Neural progenitor cell (in vitro differentiated cells): ENCODE data around the gene ZDHHC11. TPM values are rescaled to one million over a fixed set of nuclear protein-coding genes. Genes with fewer than 3 reads are reported as not detected.

ENCODE experiments used
- DNase-seq: peaks from one replicate; pipeline ENCODE4 v3.0.0-alpha.2; 2016; ENCODE audit warnings: low spot score
- H2AFZ ChIP-seq: fragments of 200-600 bp; sonication (generic); replicated peaks from 2 replicates; pipeline ENCODE4 v1.6.1; 2016; ENCODE audit warnings: antibody characterized with exemption
- H3F3A ChIP-seq: fragments of 200-600 bp; sonication (generic); 2 replicates; pipeline ENCODE4 v1.6.1; 2016; ENCODE audit warnings: antibody characterized with exemption, low read depth
- H3K27ac ChIP-seq: fragments of 200-600 bp; sonication (generic); 2 replicates; pipeline ENCODE4 v1.5.1; 2016; ENCODE audit warnings: mild to moderate bottlenecking
- H3K27me3 ChIP-seq: fragments of 200-600 bp; sonication (generic); 2 replicates; pipeline ENCODE4 v1.6.1; 2016; ENCODE audit warnings: mild to moderate bottlenecking, moderate library complexity
- H3K36me3 ChIP-seq: fragments of 200-600 bp; sonication (generic); 2 replicates; pipeline ENCODE4 v1.5.1; 2016
- H3K4me1 ChIP-seq: fragments of 200-600 bp; sonication (generic); 2 replicates; pipeline ENCODE4 v1.6.1; 2016; ENCODE audit warnings: mixed run types
- H3K4me2 ChIP-seq: fragments of 200-600 bp; sonication (generic); 2 replicates; pipeline ENCODE4 v1.6.1; 2016
- H3K4me3 ChIP-seq: fragments of 200-600 bp; sonication (generic); 2 replicates; pipeline ENCODE4 v1.5.1; 2016
- H3K79me2 ChIP-seq: fragments of 200-600 bp; sonication (generic); 2 replicates; pipeline ENCODE4 v1.6.1; 2016; ENCODE audit warnings: low read depth
- H3K9ac ChIP-seq: fragments of 200-600 bp; sonication (generic); 2 replicates; pipeline ENCODE4 v1.6.1; 2016
- H3K9me3 ChIP-seq: fragments of 200-600 bp; sonication (generic); 2 replicates; pipeline ENCODE4 v1.5.1; 2016; ENCODE audit warnings: low read depth
- H4K20me1 ChIP-seq: fragments of 200-600 bp; sonication (generic); 2 replicates; pipeline ENCODE4 v1.6.1; 2016; ENCODE audit warnings: low read depth
- H3K27ac Mint-ChIP-seq: 3 replicates; pipeline ENCODE4 v1.8.0; 2021; ENCODE audit warnings: mixed read lengths
- H3K27me3 Mint-ChIP-seq: 2 replicates; pipeline ENCODE4 v1.8.0; 2022; ENCODE audit warnings: low read depth, mild to moderate bottlenecking, inconsistent platforms, moderate library complexity, mixed read lengths; ENCODE audit not compliant: insufficient read depth
- H3K36me3 Mint-ChIP-seq: 3 replicates; pipeline ENCODE4 v1.8.0; 2021; ENCODE audit warnings: mixed read lengths
- H3K4me1 Mint-ChIP-seq: 3 replicates; pipeline ENCODE4 v1.8.0; 2021; ENCODE audit warnings: mixed read lengths
- H3K4me3 Mint-ChIP-seq: 3 replicates; pipeline ENCODE4 v1.8.0; 2021; ENCODE audit warnings: mild to moderate bottlenecking, moderate library complexity, mixed read lengths
- H3K9me3 Mint-ChIP-seq: 3 replicates; pipeline ENCODE4 v1.8.0; 2020; ENCODE audit warnings: mixed read lengths
- EZH2 ChIP-seq: fragments of 200-600 bp; sonication (generic); IDR thresholded peaks from 2 replicates; pipeline ENCODE4 v1.6.1; 2017; ENCODE audit warnings: antibody characterized with exemption, mild to moderate bottlenecking, moderate library complexity
- EZH2phosphoT487 ChIP-seq: fragments of 200-600 bp; sonication (generic); IDR thresholded peaks from 2 replicates; pipeline ENCODE4 v1.6.1; 2017; ENCODE audit warnings: antibody characterized with exemption
- total RNA-seq: library from RNA; depleted of rRNA; stranded (reverse); fragments of >200 nt; gene quantifications from 2 replicates; pipeline ENCODE4 v1.2.3, GENCODE V29; 2015; ENCODE audit warnings: low replicate concordance
- TF ChIP-seq, protein P1 (sequence below): fragments of 200-600 bp; sonication (generic); IDR thresholded peaks from 2 replicates; pipeline ENCODE4 v1.5.1; 2017; ENCODE audit warnings: antibody characterized with exemption, mild to moderate bottlenecking

Gene ZDHHC11
- total RNA-seq, 1 donor from 2014 or later = 0.92 TPM

DNA sequence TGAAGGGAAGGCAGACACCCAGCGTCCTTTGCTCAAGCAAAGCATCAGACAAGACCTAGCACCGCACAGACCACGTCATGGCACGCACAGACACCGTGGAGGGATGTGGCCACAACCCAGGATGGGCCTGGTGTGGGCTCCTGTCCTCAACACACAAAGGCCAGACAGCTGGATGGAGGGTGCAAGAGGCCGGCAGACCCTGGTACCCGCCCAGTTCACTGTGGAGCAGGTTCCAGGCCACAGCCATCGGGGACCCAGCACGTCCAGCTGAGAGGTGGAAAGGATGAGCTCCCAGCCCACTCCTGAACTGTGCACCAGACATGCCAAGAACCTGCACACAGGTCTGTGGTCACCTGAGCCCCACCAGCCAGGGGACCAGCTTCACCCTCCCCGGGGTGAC lies 15.0 kb upstream of the ZDHHC11 start:
- Histone ChIP-seq H3K4me2 (no peak overlapping the region), H3K27me3 (no peaks in the 10 kb centered on the region), H3K9me3 (no peaks in the 10 kb centered on the region), H3K9ac (no peak overlapping the region), H4K20me1 (peaks cover 5% of the 10 kb centered on the region), H2AFZ (no peak overlapping the region), H3F3A (no peaks in the 10 kb centered on the region), H3K4me3 (no peak overlapping the region), H3K27ac (no peak overlapping the region), H3K4me1 (no peaks in the 10 kb centered on the region), H3K36me3 (no peaks in the 10 kb centered on the region), H3K79me2 (no peaks in the 10 kb centered on the region)
- no peaks in the 10 kb centered on the region for H3K4me1 Mint-ChIP-seq
- no peak overlapping the region for H3K27ac Mint-ChIP-seq
- H3K27me3 Mint-ChIP-seq = peaks cover 2% of the 10 kb centered on the region
- TF ChIP-seq, protein P1, sequence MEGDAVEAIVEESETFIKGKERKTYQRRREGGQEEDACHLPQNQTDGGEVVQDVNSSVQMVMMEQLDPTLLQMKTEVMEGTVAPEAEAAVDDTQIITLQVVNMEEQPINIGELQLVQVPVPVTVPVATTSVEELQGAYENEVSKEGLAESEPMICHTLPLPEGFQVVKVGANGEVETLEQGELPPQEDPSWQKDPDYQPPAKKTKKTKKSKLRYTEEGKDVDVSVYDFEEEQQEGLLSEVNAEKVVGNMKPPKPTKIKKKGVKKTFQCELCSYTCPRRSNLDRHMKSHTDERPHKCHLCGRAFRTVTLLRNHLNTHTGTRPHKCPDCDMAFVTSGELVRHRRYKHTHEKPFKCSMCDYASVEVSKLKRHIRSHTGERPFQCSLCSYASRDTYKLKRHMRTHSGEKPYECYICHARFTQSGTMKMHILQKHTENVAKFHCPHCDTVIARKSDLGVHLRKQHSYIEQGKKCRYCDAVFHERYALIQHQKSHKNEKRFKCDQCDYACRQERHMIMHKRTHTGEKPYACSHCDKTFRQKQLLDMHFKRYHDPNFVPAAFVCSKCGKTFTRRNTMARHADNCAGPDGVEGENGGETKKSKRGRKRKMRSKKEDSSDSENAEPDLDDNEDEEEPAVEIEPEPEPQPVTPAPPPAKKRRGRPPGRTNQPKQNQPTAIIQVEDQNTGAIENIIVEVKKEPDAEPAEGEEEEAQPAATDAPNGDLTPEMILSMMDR = no peak
- TF ChIP-seq EZH2 = no peak
- TF ChIP-seq EZH2phosphoT487 = no peak
- no peaks in the 10 kb centered on the region for H3K9me3 Mint-ChIP-seq
- H3K36me3 Mint-ChIP-seq = peaks cover 27% of the 10 kb centered on the region
- DNase-seq = no peak
- no peak overlapping the region for H3K4me3 Mint-ChIP-seq

DNA sequence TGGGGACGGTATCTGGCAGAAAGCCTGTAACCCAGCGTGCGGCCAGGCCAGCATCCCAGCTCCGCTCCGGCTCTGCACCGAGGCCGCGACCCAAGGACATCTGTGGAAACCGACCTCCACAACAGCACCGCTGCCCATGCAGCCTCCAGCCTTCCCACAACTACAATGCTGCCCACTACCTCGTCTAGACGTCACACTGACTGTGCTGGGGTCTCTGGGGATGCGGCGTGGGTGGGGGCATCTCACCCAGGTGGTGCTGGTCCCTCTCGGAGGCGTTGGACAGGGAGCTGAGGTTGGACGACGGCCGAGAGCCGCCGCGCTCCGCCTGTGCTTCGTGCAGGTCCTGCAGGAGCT lies 14.4 kb upstream of the ZDHHC11 start:
- Histone ChIP-seq H3K9ac (no peak overlapping the region), H4K20me1 (peaks cover 5% of the 10 kb centered on the region), H3K4me1 (no peaks in the 10 kb centered on the region), H3K9me3 (no peaks in the 10 kb centered on the region), H3K27me3 (no peaks in the 10 kb centered on the region), H3F3A (no peaks in the 10 kb centered on the region), H3K27ac (no peak overlapping the region), H3K4me3 (no peak overlapping the region), H2AFZ (no peak overlapping the region), H3K4me2 (no peak overlapping the region), H3K36me3 (no peaks in the 10 kb centered on the region), H3K79me2 (no peaks in the 10 kb centered on the region)
- H3K4me3 Mint-ChIP-seq = no peak overlapping the region
- H3K36me3 Mint-ChIP-seq = peaks cover 27% of the 10 kb centered on the region
- no peak for TF ChIP-seq EZH2phosphoT487
- no peak for TF ChIP-seq EZH2
- TF ChIP-seq, protein P1 = no peak
- H3K9me3 Mint-ChIP-seq = no peaks in the 10 kb centered on the region
- no peak overlapping the region for H3K27ac Mint-ChIP-seq
- no peaks in the 10 kb centered on the region for H3K4me1 Mint-ChIP-seq
- DNase-seq = no peak
- H3K27me3 Mint-ChIP-seq = peaks cover 2% of the 10 kb centered on the region

DNA sequence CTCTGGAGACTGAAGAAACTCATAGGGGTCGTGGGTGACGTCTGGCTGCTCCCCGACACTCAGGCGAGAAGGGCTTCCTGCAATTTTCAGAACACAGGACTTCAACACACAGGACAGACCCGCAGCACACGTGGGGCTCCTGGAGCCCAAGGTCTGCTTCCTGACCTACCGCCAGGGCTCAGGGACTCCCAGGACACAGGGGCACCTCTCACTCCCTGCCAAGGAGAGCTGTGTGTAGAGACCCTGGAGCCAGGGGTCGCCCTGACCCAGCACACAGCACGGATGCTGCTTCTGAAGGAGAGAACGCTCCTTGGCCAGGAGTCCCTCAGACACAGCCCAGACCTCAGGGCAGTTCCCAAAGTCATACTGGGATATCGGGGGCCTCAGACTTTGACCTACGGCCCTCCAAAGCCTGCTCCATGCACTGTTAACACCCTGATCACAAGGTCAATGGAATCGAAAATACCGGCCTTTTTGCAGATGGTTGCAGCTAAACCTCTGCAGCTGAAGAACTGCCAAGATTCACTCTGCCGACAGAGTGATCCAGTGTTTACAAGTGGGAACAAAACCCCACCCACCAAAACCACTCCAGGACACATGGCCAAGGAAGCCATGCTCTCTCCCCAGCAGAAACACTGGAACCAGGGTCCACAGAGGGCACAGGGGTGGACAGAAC lies 13.8 kb upstream of the ZDHHC11 start:
- H3F3A ChIP-seq = no peaks in the 10 kb centered on the region
- Mint-ChIP-seq H3K36me3 (peaks cover 25% of the 10 kb centered on the region), H3K27ac (no peak overlapping the region), H3K4me3 (no peak overlapping the region), H3K9me3 (no peaks in the 10 kb centered on the region), H3K4me1 (no peaks in the 10 kb centered on the region), H3K27me3 (peaks cover 2% of the 10 kb centered on the region)
- H4K20me1 ChIP-seq = peaks cover 5% of the 10 kb centered on the region
- no peaks in the 10 kb centered on the region for H3K4me1 ChIP-seq
- no peak overlapping the region for H3K27ac ChIP-seq
- no peaks in the 10 kb centered on the region for H3K79me2 ChIP-seq
- H3K9me3 ChIP-seq = no peaks in the 10 kb centered on the region
- TF ChIP-seq EZH2 (no peak), EZH2phosphoT487 (no peak)
- TF ChIP-seq, protein P1 = no peak
- DNase-seq = no peak
- no peaks in the 10 kb centered on the region for H3K27me3 ChIP-seq
- no peak overlapping the region for H2AFZ ChIP-seq
- H3K36me3 ChIP-seq = no peaks in the 10 kb centered on the region
- H3K9ac ChIP-seq = no peak overlapping the region
- no peak overlapping the region for H3K4me2 ChIP-seq
- H3K4me3 ChIP-seq = no peak overlapping the region
